ENCODE measurements around the gene EYA2. TPM values are rescaled to one million over a fixed set of nuclear protein-coding genes. Genes with fewer than 3 reads are reported as not detected.

EYA2 gene
- total and polyA plus RNA-seq, 2 experiments from 2014 or later = 1.4 to 2.0 TPM

GRCh38 chr20:47008842-47009518 lies 114.3 kb downstream of the EYA2 start:
- H3K79me2 ChIP-seq = no peaks in the 10 kb centered on the region
- no peak overlapping the region for H3K4me2 ChIP-seq
- H2AFZ ChIP-seq = no peak overlapping the region
- no peaks in the 10 kb centered on the region for H4K20me1 ChIP-seq (ENCODE audit: insufficient read depth, poor library complexity, severe bottlenecking)
- no peak overlapping the region for H3K4me3 ChIP-seq
- no peaks in the 10 kb centered on the region for H3K36me3 ChIP-seq (replicated peaks; ENCODE audit: insufficient read depth, low read depth)
- H3K27me3 ChIP-seq = peaks cover 6% of the 10 kb centered on the region
- 63% methylated on average over 7 of the region's 7 CpGs for WGBS (ENCODE audit: low lambda C conversion rate, missing lambda C conversion rate)
- DNase-seq (ENCODE audit: low spot score) = no peak
- H3K27ac ChIP-seq = no peak overlapping the region
- TF ChIP-seq EZH2 (IDR thresholded peaks at IDR 0.05; ENCODE audit: borderline replicate concordance) (no peak), CTCF (IDR thresholded peaks at IDR 0.05; ENCODE audit: poor library complexity) (no peak), EZH2phosphoT487 (IDR thresholded peaks at IDR 0.05; ENCODE audit: low read depth, severe bottlenecking, unreplicated experiment) (no peak)
- H3K9me2 ChIP-seq (replicated peaks; ENCODE audit: insufficient read depth) = no peaks in the 10 kb centered on the region
- no peaks in the 10 kb centered on the region for H3K9me3 ChIP-seq (ENCODE audit: low read depth)
- no peaks in the 10 kb centered on the region for H3K4me1 ChIP-seq (ENCODE audit: insufficient read depth)

GRCh38 chr20:47009784-47010183 lies 115.1 kb downstream of the EYA2 start:
- no peaks in the 10 kb centered on the region for H3K9me2 ChIP-seq (replicated peaks; ENCODE audit: insufficient read depth)
- no peak for DNase-seq (ENCODE audit: low spot score)
- no peaks in the 10 kb centered on the region for H3K79me2 ChIP-seq
- no peaks in the 10 kb centered on the region for H3K9me3 ChIP-seq (ENCODE audit: low read depth)
- no peak overlapping the region for H2AFZ ChIP-seq
- no peak overlapping the region for H3K4me3 ChIP-seq
- H3K36me3 ChIP-seq (replicated peaks; ENCODE audit: insufficient read depth, low read depth) = no peaks in the 10 kb centered on the region
- no peak overlapping the region for H3K4me2 ChIP-seq
- no peak overlapping the region for H3K27ac ChIP-seq
- no peaks in the 10 kb centered on the region for H4K20me1 ChIP-seq (ENCODE audit: insufficient read depth, poor library complexity, severe bottlenecking)
- H3K4me1 ChIP-seq (ENCODE audit: insufficient read depth) = no peaks in the 10 kb centered on the region
- TF ChIP-seq CTCF (IDR thresholded peaks at IDR 0.05; ENCODE audit: poor library complexity) = no peak
- TF ChIP-seq EZH2phosphoT487 (IDR thresholded peaks at IDR 0.05; ENCODE audit: low read depth, severe bottlenecking, unreplicated experiment) = no peak
- TF ChIP-seq EZH2 (IDR thresholded peaks at IDR 0.05; ENCODE audit: borderline replicate concordance) = no peak
- H3K27me3 ChIP-seq = peaks cover 6% of the 10 kb centered on the region

- H3K4me1 ChIP-seq (ENCODE audit: insufficient read depth) = no peaks in the 10 kb centered on the region
- no peak overlapping the region for H2AFZ ChIP-seq
- no peaks in the 10 kb centered on the region for H3K36me3 ChIP-seq (replicated peaks; ENCODE audit: insufficient read depth, low read depth)
- TF ChIP-seq EZH2 (IDR thresholded peaks at IDR 0.05; ENCODE audit: borderline replicate concordance) = no peak
- no peak for TF ChIP-seq CTCF (IDR thresholded peaks at IDR 0.05; ENCODE audit: poor library complexity)
- H3K27me3 ChIP-seq = peaks cover 6% of the 10 kb centered on the region
- H3K4me3 ChIP-seq = no peak overlapping the region
- no peaks in the 10 kb centered on the region for H3K79me2 ChIP-seq
- 52% methylated on average over 5 of the region's 5 CpGs for WGBS (ENCODE audit: low lambda C conversion rate, missing lambda C conversion rate)
- H4K20me1 ChIP-seq (ENCODE audit: insufficient read depth, poor library complexity, severe bottlenecking) = no peaks in the 10 kb centered on the region
- no peak overlapping the region for H3K27ac ChIP-seq
- no peak for DNase-seq (ENCODE audit: low spot score)
- no peaks in the 10 kb centered on the region for H3K9me2 ChIP-seq (replicated peaks; ENCODE audit: insufficient read depth)
- H3K9me3 ChIP-seq (ENCODE audit: low read depth) = no peaks in the 10 kb centered on the region
- H3K4me2 ChIP-seq = no peak overlapping the region
Observed at GRCh38 chr20:47011984-47012383, 117.3 kb downstream of the EYA2 start.

Measured in hepatocyte (in vitro differentiated cells).